T-cell (primary cell): ENCODE measurements around the gene MIA. TPM values are rescaled to one million over a fixed set of nuclear protein-coding genes. Genes with fewer than 3 reads are reported as not detected.
A peak's percentile ranks its signal among the peaks of the same experiment; 100 is the strongest.
"Not testable (repeated sequence)": the region's sequence is repeated elsewhere in the genome, so short reads cannot be mapped to it uniquely, and the experiment has no call there.

Source experiments
- ATAC-seq, 4 experiments: fragments of 200-7000 bp in 3 of 4; fragments of 150-1000 bp in 1 of 4; cut with Tn5 transposase; replicated peaks in 1 of 4; 1 replicate in 3 of 4; 2 replicates in 1 of 4; pipeline ENCODE4 v1.10.0; 2021; ENCODE audit warnings: moderate library complexity in 3 of 4, mild to moderate bottlenecking in 2 of 4, moderate number of reproducible peaks in 1 of 4
- CTCF ChIA-PET, 2 donors: fragments of 300-600 bp; sonication (Branson Sonifier 250); formaldehyde crosslinking; loops; one replicate each; lab custom pipeline; 2022; ENCODE audit warnings: antibody characterized with exemption in 2 of 2; lab: Charles Lee
- POLR2A ChIA-PET, 2 donors: fragments of 300-600 bp; sonication (Branson Sonifier 250); formaldehyde crosslinking; loops; one replicate each; lab custom pipeline; 2022; ENCODE audit warnings: antibody characterized with exemption in 2 of 2; lab: Charles Lee
- DNase-seq, 35 experiments: peaks; one replicate each; pipeline versions ENCODE4 v3.0.0 to v3.0.0-alpha.2; 2013 to 2023
- H3K27ac ChIP-seq: one replicate; pipeline ENCODE4 v1.5.1; 2013; ENCODE audit warnings: low read length
- H3K27me3 ChIP-seq, 2 experiments: replicated peaks in 1 of 2; 1 replicate in 1 of 2; 2 replicates in 1 of 2; pipeline versions ENCODE4 v1.6.1 to v1.7.0; 2013; ENCODE audit warnings: low read length in 1 of 2, mixed read lengths in 1 of 2; ENCODE audit not compliant: control insufficient read depth in 2 of 2, insufficient read depth in 2 of 2; ENCODE audit errors: extremely low read depth in 1 of 2
- H3K36me3 ChIP-seq, 2 donors: 1 replicate in 1 of 2; 2 replicates in 1 of 2; pipeline versions ENCODE4 v1.6.1 to v1.7.0; 2013; ENCODE audit warnings: low read length in 1 of 2; ENCODE audit not compliant: control insufficient read depth in 2 of 2, insufficient read depth in 1 of 2; ENCODE audit errors: extremely low read depth in 1 of 2
- H3K4me1 ChIP-seq, 2 experiments: 1 replicate in 1 of 2; 2 replicates in 1 of 2; pipeline versions ENCODE4 v1.6.1 to v1.7.0; 2013; ENCODE audit warnings: low read length in 2 of 2, mixed read lengths in 1 of 2; ENCODE audit not compliant: insufficient read depth in 2 of 2, control insufficient read depth in 1 of 2; ENCODE audit errors: extremely low read depth in 1 of 2
- H3K4me3 ChIP-seq, 2 donors: 1 replicate in 1 of 2; 2 replicates in 1 of 2; pipeline versions ENCODE4 v1.5.1 to v1.7.0; 2013; ENCODE audit warnings: mild to moderate bottlenecking in 2 of 2, low read length in 1 of 2, moderate library complexity in 1 of 2; ENCODE audit not compliant: control insufficient read depth in 1 of 2; ENCODE audit errors: extremely low read depth in 1 of 2
- H3K9me3 ChIP-seq: 2 replicates; pipeline ENCODE4 v1.7.0; 2013
- H3K27ac Mint-ChIP-seq, 2 donors: one replicate each; pipeline ENCODE4 v1.8.0; 2020 to 2021; ENCODE audit warnings: mild to moderate bottlenecking in 2 of 2, mixed read lengths in 2 of 2
- H3K27me3 Mint-ChIP-seq, 2 donors: one replicate each; pipeline ENCODE4 v1.8.0; 2021 to 2022; ENCODE audit warnings: mixed read lengths in 2 of 2
- H3K36me3 Mint-ChIP-seq: one replicate; pipeline ENCODE4 v1.8.0; 2021; ENCODE audit warnings: mixed read lengths
- H3K4me1 Mint-ChIP-seq, 3 donors: one replicate each; pipeline ENCODE4 v1.8.0; 2020 to 2022; ENCODE audit warnings: mixed read lengths in 3 of 3, mild to moderate bottlenecking in 1 of 3
- H3K4me3 Mint-ChIP-seq, 3 donors: one replicate each; pipeline ENCODE4 v1.8.0; 2020 to 2022; ENCODE audit warnings: mild to moderate bottlenecking in 3 of 3, mixed read lengths in 3 of 3, moderate library complexity in 3 of 3
- H3K9me3 Mint-ChIP-seq, 3 donors: one replicate each; pipeline ENCODE4 v1.8.0; 2020 to 2022; ENCODE audit warnings: mixed read lengths in 3 of 3
- WGBS: methylation state at CpG from one replicate; pipeline ENCODE4 v1.1.5; 2013; ENCODE audit warnings: missing lambda C conversion rate; ENCODE audit not compliant: insufficient coverage; 5-methylcytosine and 5-hydroxymethylcytosine counted together
- total RNA-seq, 35 experiments: library from RNA in 6 of 35; stranded (reverse) in 6 of 35; fragments of 120-200 nt in 1 of 35; gene quantifications; one replicate each; pipeline versions ENCODE4 v1.2.1 to v1.2.4 and lab custom pipeline; 2013 to 2026

Gene MIA
- total RNA-seq, 5 donors from 2014 or later (not counting 1 experiment from before 2014, with no cell fraction given), result 1.5 to 5.2 (median 4.1) TPM; not detected in 1

DNA sequence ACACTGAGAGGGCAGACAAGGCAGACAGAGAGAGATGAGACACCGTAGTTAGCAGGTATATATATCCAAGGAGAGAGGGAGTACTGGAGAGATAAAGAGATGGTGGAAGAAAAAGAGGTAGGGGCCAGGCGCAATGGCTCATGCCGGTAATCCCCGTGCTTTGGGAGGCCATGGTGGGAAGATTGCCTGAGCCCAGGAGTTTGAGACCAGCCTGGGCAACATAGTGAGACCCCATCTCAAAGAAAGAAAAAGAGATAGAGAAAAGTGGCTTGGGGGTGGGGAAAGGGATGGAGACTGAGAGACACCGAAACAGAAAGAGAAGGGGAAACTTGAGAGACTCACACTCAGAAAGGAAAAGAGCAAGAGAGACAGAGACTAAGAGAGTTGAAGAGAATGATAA is 5.3 kb downstream of the MIA start:
- CTCF ChIA-PET, result no interaction called here
- WGBS, result 100% methylated on average over 5 of the region's 5 CpGs
- POLR2A ChIA-PET, result interaction anchor here in 1 of 2 donors (0.7 kb wide), 1 partner anchor 26 kb away, joined by 3 read pairs; no protein-coding TSS in a partner anchor
- Mint-ChIP-seq H3K36me3 (peaks cover 22% of the 10 kb centered on the region), H3K27ac (peak overlapping the region; percentile 25 to 49), H3K4me1 (peaks cover 26 to 42% (median 40%) of the 10 kb centered on the region in 3 donors), H3K4me3 (no peak overlapping the region), H3K9me3 (no peaks in the 10 kb centered on the region), H3K27me3 (no peaks in the 10 kb centered on the region)
- no peaks in the 10 kb centered on the region for H3K27me3 ChIP-seq
- H3K4me1 ChIP-seq, result peaks cover 9 to 26% of the 10 kb centered on the region in 2 experiments
- ATAC-seq (no peak), DNase-seq (no peak)
- peaks cover 14 to 21% of the 10 kb centered on the region in 2 donors for H3K36me3 ChIP-seq
- H3K27ac ChIP-seq, result no peak overlapping the region
- no peak overlapping the region for H3K4me3 ChIP-seq
- H3K9me3 ChIP-seq, result no peaks in the 10 kb centered on the region

DNA sequence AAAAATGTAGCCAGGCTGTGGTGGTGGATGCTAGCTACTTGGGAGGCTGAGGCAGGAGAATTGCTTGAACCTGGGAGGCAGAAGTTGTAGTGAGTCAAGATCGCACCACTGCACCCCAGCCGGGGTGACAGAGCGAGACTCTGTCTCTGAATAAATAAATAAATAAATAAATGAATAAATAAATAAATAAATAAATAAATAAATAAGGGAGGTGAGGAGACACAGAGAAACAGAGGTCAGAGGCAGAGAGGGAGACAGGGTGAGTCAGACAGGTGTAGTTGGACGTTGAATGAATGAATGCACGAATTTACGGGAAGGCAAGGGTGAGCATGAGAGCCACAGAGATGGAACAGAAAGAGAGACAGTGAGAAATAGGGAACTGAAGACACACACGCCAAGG is 5.8 kb downstream of the MIA start:
- Histone ChIP-seq H3K4me3 (no peak overlapping the region), H3K4me1 (peaks cover 9 to 26% of the 10 kb centered on the region in 2 experiments), H3K9me3 (no peaks in the 10 kb centered on the region), H3K36me3 (peaks cover 14 to 23% of the 10 kb centered on the region in 2 donors), H3K27ac (no peak overlapping the region), H3K27me3 (no peaks in the 10 kb centered on the region)
- ChIA-PET CTCF (interaction anchor here in 1 of 2 donors (0.7 kb wide), 1 partner anchor 577 kb away, joined by 7 read pairs; no protein-coding TSS in a partner anchor), POLR2A (interaction anchor here in 1 of 2 donors (0.6 kb wide), 1 partner anchor 960 kb away, joined by 8 read pairs; no protein-coding TSS in a partner anchor)
- H3K9me3 Mint-ChIP-seq, result no peaks in the 10 kb centered on the region
- peak overlapping the region; percentile 16 to 50 for H3K27ac Mint-ChIP-seq
- no peak overlapping the region for H3K4me3 Mint-ChIP-seq
- H3K27me3 Mint-ChIP-seq, result no peaks in the 10 kb centered on the region
- ATAC-seq, result no peak
- no peak for DNase-seq
- H3K4me1 Mint-ChIP-seq, result peaks cover 26 to 40% (median 39%) of the 10 kb centered on the region in 3 donors
- 95% methylated on average over 4 of the region's 7 CpGs for WGBS
- peaks cover 23% of the 10 kb centered on the region for H3K36me3 Mint-ChIP-seq

DNA sequence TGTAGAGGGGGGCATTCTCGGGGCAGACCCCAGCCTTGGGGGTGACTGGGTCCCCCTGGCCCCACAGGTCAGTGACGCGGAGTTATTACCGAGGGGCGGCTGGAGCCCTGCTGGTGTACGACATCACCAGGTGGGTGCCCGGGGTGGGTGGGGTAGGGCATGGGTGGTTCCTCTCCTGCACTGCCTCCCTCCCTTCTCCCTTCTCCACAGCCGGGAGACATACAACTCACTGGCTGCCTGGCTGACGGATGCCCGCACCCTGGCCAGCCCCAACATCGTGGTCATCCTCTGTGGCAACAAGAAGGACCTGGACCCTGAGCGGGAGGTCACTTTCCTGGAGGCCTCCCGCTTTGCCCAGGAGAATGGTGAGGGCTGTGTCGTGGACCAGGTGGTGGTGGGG is 8.4 kb downstream of the MIA start:
- DNase-seq, result no peak
- Histone ChIP-seq H3K4me3 (no peak overlapping the region), H3K27me3 (no peaks in the 10 kb centered on the region), H3K36me3 (peaks cover 28 to 34% of the 10 kb centered on the region in 2 donors), H3K9me3 (no peaks in the 10 kb centered on the region), H3K4me1 (peaks cover 5 to 10% of the 10 kb centered on the region in 2 experiments), H3K27ac (no peak overlapping the region)
- H3K27ac Mint-ChIP-seq, result no peak overlapping the region
- peaks cover 34% of the 10 kb centered on the region for H3K36me3 Mint-ChIP-seq
- CTCF ChIA-PET, result no interaction called here
- no peaks in the 10 kb centered on the region for H3K9me3 Mint-ChIP-seq
- 92% methylated on average over 11 of the region's 14 CpGs for WGBS
- no peaks in the 10 kb centered on the region for H3K27me3 Mint-ChIP-seq
- no peak for ATAC-seq
- POLR2A ChIA-PET, result no interaction called here
- H3K4me1 Mint-ChIP-seq, result peaks cover 13 to 25% (median 24%) of the 10 kb centered on the region in 3 donors
- H3K4me3 Mint-ChIP-seq, result no peak overlapping the region

DNA sequence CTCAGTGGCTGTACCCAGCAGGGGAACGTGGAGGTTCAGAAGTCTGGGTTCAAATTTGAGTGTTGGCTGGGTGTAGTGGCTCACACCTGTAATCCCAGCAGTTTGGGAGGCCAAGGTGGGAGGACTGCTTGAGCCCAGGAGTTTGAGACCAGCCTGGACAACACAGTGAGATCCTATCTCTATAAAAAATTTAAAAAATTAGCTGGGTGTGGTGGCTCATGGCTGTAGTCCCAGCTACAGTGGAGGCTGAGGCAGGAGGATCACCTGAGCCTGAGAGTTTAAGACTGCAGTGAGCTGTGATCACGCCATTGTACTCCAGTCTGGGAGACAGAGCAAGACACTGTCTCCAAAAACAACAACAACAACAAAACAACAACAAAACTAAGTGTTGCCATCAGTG is 8.8 kb downstream of the MIA start:
- DNase-seq, H3K4me3 Mint-ChIP-seq, CTCF ChIA-PET, H3K9me3 Mint-ChIP-seq, H3K27ac ChIP-seq, H3K27me3 ChIP-seq, H3K27me3 Mint-ChIP-seq, H3K4me1 ChIP-seq, POLR2A ChIA-PET, H3K4me3 ChIP-seq, H3K27ac Mint-ChIP-seq, ATAC-seq, H3K9me3 ChIP-seq: not testable (repeated sequence)
- peaks cover 28 to 34% of the 10 kb centered on the region in 2 donors for H3K36me3 ChIP-seq
- Mint-ChIP-seq H3K4me1 (peaks cover 9 to 20% (median 19%) of the 10 kb centered on the region in 3 donors), H3K36me3 (peaks cover 34% of the 10 kb centered on the region)
- 90% methylated on average over 1 of the region's 2 CpGs for WGBS

DNA sequence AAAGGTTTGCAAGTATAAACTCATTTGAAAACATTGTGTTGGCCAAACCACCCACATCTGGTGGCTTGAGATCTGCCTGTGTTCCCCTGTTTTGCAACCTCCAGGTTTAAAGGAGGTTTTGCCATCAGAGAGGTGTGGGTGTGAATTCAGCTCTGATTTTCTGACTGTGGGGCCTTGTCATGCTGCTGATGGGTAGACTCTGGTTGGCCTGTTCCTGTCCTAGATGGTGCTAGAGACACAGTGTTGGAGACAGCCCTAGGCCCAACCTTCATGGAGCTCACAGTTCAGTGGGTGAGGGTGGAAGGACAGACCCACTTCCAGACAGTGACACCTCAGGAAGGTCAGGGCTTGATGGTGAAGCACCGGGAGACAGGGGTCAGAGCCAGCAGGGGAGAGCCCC is 10.2 kb downstream of the MIA start:
- Histone ChIP-seq H3K27me3 (no peaks in the 10 kb centered on the region), H3K36me3 (peaks cover 28 to 38% of the 10 kb centered on the region in 2 donors), H3K4me3 (no peak overlapping the region), H3K9me3 (no peaks in the 10 kb centered on the region), H3K27ac (no peak overlapping the region), H3K4me1 (peaks cover 0 to 2% of the 10 kb centered on the region in 2 experiments)
- ATAC-seq (no peak), DNase-seq (no peak)
- CTCF ChIA-PET, result no interaction called here
- POLR2A ChIA-PET, result no interaction called here
- WGBS, result 81% methylated on average over 1 of the region's 1 CpG
- Mint-ChIP-seq H3K36me3 (peaks cover 40% of the 10 kb centered on the region), H3K27ac (peak overlapping the region; percentile 6 to 55), H3K4me1 (peaks cover 3 to 11% (median 9%) of the 10 kb centered on the region in 3 donors), H3K4me3 (no peak overlapping the region), H3K27me3 (no peaks in the 10 kb centered on the region), H3K9me3 (no peaks in the 10 kb centered on the region)

DNA sequence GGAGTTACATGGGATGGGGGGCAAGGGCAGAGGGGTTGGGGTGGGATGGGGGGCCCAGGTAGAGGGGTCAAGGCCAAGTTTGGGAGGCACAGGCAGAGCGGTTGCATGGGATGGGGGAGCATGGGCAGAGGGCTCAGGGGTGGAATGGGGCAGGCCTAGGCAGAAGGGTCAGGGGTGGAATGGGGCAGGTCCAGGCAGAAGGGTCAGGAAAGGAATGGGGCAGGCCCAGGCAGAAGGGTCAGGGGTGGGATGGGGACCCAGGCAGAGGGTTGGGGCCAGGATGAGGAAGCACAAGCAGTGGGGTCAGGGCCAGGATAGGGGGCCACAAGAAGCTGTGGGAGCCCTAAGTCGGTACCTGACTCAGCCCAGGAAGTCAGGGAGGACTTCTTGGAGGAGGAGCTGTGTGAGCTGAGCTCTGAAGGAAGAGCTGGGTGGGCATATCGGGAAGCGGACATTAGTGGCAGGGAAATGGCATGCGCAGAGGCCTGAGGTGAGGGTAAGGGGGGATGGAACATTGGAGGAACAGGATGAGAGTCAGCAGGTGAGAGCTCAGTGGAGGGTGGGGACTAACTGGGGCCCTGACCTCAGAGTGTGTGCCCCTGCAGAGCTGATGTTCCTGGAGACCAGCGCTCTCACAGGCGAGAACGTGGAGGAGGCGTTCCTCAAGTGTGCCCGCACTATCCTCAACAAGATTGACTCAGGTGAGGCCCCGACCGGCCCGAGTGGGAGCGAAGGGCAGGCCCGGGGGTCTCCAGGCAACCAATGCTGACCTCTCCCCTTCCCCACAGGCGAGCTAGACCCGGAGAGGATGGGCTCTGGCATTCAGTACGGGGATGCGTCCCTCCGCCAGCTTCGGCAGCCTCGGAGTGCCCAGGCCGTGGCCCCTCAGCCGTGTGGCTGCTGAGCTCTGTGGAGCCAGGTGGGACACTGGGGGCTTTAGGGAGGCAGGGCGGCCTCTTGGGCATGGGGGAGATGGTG is 11.0 kb downstream of the MIA start:
- no peak for ATAC-seq
- Mint-ChIP-seq H3K36me3 (peaks cover 38% of the 10 kb centered on the region), H3K9me3 (no peaks in the 10 kb centered on the region), H3K4me1 (peaks cover 3 to 10% (median 5%) of the 10 kb centered on the region in 3 donors), H3K27me3 (no peaks in the 10 kb centered on the region), H3K27ac (peak overlapping the region in 1 of 2 donors; percentile 8), H3K4me3 (no peak overlapping the region)
- 94% methylated on average over 20 of the region's 25 CpGs for WGBS
- Histone ChIP-seq H3K27me3 (no peaks in the 10 kb centered on the region), H3K4me1 (no peaks in the 10 kb centered on the region), H3K27ac (no peak overlapping the region), H3K9me3 (no peaks in the 10 kb centered on the region), H3K4me3 (no peak overlapping the region), H3K36me3 (peaks cover 31 to 42% of the 10 kb centered on the region in 2 donors)
- POLR2A ChIA-PET, result no interaction called here
- CTCF ChIA-PET, result interaction anchor here in 1 of 2 donors (0.5 kb wide), 1 partner anchor 140 kb away, joined by 3 read pairs; no protein-coding TSS in a partner anchor
- no peak for DNase-seq
